Astrocyte of the spinal cord (primary cell): ENCODE results near the gene MATN4.
A peak's percentile ranks its signal among the peaks of the same experiment; 100 is the strongest.

Experiments
- DNase-seq: peaks from one replicate; pipeline ENCODE4 v3.0.0; 2011; ENCODE audit warnings: low read depth, low spot score
- H3K4me3 ChIP-seq: 2 replicates; pipeline ENCODE4 v1.5.1; 2011; ENCODE audit warnings: low read depth, mild to moderate bottlenecking, low read length, moderate library complexity
- CTCF ChIP-seq: IDR thresholded peaks from 2 replicates; pipeline ENCODE4 v1.5.1; 2012; ENCODE audit warnings: low read depth, mild to moderate bottlenecking, low read length, inconsistent platforms
- in situ Hi-C: cut with HindIII; loops from 2 replicates; pipeline ENCODE4 v1.10.0; 2017; ENCODE audit warnings: low sequenced_read_pairs

Gene MATN4

GRCh38 chr20:45313943-45314342 is 5.8 kb upstream of the MATN4 start:
- in situ Hi-C loops = no loop called here
- no peak for DNase-seq
- no peak for TF ChIP-seq CTCF
- no peak overlapping the region for H3K4me3 ChIP-seq

- no peak overlapping the region for H3K4me3 ChIP-seq
- in situ Hi-C loops = no loop called here
- TF ChIP-seq CTCF = no peak
- no peak for DNase-seq
Observed at GRCh38 chr20:45313065-45313695, 5.1 kb upstream of the MATN4 start.

- no peak overlapping the region for H3K4me3 ChIP-seq
Observed at GRCh38 chr20:45312241-45312640, 4.1 kb upstream of the MATN4 start.

GRCh38 chr20:45311589-45312211 is 3.6 kb upstream of the MATN4 start:
- in situ Hi-C loops = no loop called here
- H3K4me3 ChIP-seq = no peak overlapping the region
- DNase-seq = no peak

More at GRCh38 chr20:45312241-45312640, 4.1 kb upstream of the MATN4 start:
- in situ Hi-C loops = no loop called here
- DNase-seq = no peak
- no peak for TF ChIP-seq CTCF

GRCh38 chr20:45309075-45309474 is 976 bp upstream of the MATN4 start:
- TF ChIP-seq CTCF = no peak
- in situ Hi-C loops = no loop called here
- DNase-seq = no peak
- H3K4me3 ChIP-seq = no peak overlapping the region

More at GRCh38 chr20:45311589-45312211, 3.6 kb upstream of the MATN4 start:
- TF ChIP-seq CTCF = peak; percentile 89

GRCh38 chr20:45307076-45307640 is 941 bp downstream of the MATN4 start:
- in situ Hi-C loops = no loop called here
- no peak for TF ChIP-seq CTCF
- H3K4me3 ChIP-seq = no peak overlapping the region
- no peak for DNase-seq
